ENCODE measurements around the gene MAG.

The MAG gene

DNA sequence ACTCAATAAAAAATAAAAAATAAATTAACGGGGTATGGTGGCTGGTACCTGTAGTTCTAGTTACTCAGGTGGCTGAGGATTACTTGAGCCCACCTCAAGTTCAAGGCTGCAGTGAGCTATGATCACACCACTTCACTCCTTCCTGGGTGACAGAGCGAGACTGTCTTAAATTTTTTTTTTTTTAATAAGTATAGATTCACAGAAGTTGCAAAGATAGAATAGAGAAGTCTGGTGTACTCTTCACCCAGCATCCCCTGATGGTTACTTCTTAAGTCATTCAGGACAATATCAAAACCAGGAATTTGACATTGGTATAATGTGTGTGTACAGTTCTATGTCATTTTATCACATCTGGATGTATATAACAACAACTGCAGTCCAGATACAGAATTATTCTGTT lies 29.3 kb downstream of the MAG start:
- DNase-seq, result no peak

GRCh38 chr19:35322014-35322413 lies 30.1 kb downstream of the MAG start:
- no peak for DNase-seq

GRCh38 chr19:35327642-35328041 lies 35.7 kb downstream of the MAG start:
- DNase-seq, result peak; percentile 7

- peak; percentile 34 for DNase-seq
Observed at GRCh38 chr19:35328851-35329285, 36.9 kb downstream of the MAG start, which contains the start of gene CD22. Gene CD22 (plus strand): TSS chr19:35329187. CDS start chr19:35332041, 2,854 bp downstream.

- DNase-seq, result no peak
Observed at GRCh38 chr19:35329323-35329722, 37.4 kb downstream of the MAG start.

DNA sequence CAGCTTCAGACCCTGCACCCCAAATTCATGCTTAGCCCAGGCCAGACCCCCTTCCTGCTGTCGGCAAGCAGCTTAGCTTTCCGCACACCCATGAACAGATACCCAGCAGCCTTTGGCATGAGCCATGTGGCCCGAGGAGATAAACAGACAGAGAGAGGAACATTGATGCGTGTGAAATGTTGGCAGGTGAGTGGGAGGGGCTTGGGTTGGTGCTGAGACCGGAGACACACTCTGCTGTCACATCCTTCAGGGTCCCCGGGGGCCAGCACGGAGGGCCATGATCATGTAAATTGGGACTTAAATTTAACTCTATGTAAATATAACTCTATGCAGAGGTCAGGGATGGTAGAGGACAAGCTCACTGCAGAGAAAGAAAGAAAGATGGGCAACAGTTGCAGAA lies 38.5 kb downstream of the MAG start:
- no peak for DNase-seq

DNA sequence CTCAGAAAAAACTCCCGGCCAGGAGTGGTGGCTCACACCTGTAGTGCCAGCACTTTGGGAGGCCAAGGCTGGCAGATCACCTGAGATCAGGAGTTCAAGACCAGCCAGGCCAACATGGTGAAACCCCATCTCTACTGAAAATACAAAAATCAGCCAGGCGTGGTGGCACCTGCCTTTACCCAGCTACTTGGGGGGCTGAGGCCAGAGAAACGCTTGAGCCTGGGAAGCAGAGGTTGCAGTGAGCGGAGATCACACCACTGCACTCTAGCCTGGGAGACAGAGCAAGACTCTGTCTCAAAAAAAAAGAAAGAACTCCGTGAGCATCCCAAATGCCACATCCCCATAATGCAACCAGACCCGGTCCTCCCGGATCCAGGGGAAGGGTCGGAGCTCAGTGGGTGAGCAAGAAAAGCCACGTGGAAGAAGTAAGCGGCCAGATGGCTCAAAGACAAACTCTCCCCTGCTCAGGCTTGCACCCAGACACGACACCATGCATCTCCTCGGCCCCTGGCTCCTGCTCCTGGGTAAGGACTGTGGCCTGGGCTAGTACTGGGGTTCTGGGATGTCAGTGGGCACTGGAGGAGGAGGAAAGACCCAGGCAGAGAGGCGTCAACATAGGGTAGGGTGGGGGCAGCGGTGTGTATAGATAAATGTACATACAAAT lies 39.7 kb downstream of the MAG start:
- no peak for DNase-seq

DNA sequence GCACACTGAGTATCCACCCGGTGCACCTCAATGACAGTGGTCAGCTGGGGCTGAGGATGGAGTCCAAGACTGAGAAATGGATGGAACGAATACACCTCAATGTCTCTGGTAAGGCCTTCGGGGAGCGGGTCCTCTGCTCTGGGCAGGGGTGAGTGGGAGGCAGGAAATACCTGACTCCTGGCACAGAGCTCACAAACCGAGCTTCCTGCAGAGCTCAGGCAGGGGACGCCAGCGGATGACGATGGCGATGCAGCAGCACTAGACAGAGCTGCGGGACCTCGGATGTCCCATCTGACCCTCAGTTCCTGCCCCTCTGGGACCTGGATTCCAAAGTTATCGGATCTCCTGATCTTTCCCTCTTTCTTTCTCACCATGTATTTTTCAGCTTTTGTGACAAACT lies 40.9 kb downstream of the MAG start:
- DNase-seq, result no peak

GRCh38 chr19:35334144-35334753 lies 42.3 kb downstream of the MAG start:
- no peak for DNase-seq

- DNase-seq, result no peak
Observed at GRCh38 chr19:35336166-35336955, 44.4 kb downstream of the MAG start.

- DNase-seq, result no peak
Observed at GRCh38 chr19:35337097-35337983, 45.4 kb downstream of the MAG start.

DNA sequence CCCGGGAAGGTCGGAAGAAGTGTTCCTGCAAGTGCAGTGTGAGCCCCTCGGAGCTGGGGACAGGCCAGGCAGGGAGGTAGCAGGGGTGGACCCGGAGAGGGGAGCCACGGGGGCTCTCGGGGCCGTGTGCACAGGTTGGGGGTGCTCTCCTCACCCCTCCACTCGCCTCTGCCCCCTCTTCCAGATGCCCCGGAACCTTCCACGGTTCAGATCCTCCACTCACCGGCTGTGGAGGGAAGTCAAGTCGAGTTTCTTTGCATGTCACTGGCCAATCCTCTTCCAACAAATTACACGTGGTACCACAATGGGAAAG lies 46.0 kb downstream of the MAG start:
- DNase-seq, result no peak

- no peak for DNase-seq
Observed at GRCh38 chr19:35340431-35340830, 48.5 kb downstream of the MAG start.

GRCh38 chr19:35341006-35341405 lies 49.0 kb downstream of the MAG start:
- DNase-seq, result no peak

GRCh38 chr19:35341565-35342225 lies 49.7 kb downstream of the MAG start:
- DNase-seq, result no peak

GRCh38 chr19:35342430-35342829 lies 50.5 kb downstream of the MAG start:
- DNase-seq, result no peak

DNA sequence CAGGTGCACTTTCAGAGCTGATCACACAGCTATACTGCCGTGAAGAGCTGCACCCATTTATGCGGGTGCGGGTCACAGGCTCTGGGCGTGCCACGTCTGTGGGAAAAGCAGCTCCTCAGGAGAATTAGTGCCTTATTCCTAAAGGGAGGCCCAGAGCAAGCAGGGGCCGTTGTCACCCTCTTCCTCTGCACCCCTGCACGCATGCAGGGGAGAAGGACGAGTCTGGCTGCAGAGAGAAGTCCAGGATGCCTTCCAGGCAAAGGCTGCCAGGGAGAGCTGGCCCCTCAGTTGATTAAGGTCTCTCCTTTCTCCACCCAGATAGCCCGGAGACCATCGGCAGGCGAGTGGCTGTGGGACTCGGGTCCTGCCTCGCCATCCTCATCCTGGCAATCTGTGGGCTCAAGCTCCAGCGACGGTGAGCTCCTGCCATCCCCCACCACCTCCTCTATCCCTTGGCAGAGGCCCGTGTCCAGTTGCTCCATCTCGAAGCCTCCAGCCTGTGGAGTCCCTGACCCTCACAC lies 52.6 kb downstream of the MAG start:
- no peak for DNase-seq

- no peak for DNase-seq
Observed at GRCh38 chr19:35345671-35346111, 53.7 kb downstream of the MAG start.

DNA sequence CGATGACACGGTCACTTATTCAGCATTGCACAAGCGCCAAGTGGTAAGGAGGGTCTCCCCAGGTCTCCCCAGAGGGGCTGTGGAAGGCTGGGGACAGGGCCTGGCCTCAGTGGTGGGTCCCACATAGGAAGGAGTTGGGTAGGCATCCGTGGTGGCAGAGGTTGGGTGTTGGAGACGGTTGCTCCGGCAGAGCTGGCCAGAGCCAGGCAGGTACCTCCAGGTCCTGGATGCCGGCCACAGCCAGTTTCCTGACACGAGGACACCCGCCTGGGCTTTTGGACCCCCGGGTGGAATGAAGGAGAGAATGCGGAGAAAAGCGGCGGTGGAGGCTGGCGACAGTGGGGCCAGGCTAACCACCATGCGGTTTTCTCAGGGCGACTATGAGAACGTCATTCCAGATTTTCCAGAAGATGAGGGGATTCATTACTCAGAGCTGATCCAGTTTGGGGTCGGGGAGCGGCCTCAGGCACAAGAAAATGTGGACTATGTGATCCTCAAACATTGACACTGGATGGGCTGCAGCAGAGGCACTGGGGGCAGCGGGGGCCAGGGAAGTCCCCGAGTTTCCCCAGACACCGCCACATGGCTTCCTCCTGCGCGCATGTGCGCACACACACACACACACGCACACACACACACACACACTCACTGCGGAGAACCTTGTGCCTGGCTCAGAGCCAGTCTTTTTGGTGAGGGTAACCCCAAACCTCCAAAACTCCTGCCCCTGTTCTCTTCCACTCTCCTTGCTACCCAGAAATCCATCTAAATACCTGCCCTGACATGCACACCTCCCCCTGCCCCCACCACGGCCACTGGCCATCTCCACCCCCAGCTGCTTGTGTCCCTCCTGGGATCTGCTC lies 54.5 kb downstream of the MAG start:
- DNase-seq, result peak; percentile 73

GRCh38 chr19:35347171-35347929 lies 55.4 kb downstream of the MAG start, which contains the start of gene FFAR1:
Gene FFAR1 (plus strand): TSS chr19:35347902. CDS start chr19:35351552, 3,650 bp downstream.
- peak; percentile 97 for DNase-seq

Data from inflammatory macrophage treated with lipopolysaccharide for 4 hours (primary cell).